HG02840 (cell line): Measurements from ENCODE around the gene PTCRA.
"Not testable (repeated sequence)": the region's sequence is repeated elsewhere in the genome, so short reads cannot be mapped to it uniquely, and the experiment has no call there.

Source experiments
- ATAC-seq: cut with Tn5 transposase; IDR thresholded peaks from one replicate; pipeline ENCODE4 v1.9.1; 2021; ENCODE audit warnings: mild to moderate bottlenecking, moderate library complexity, moderate number of reproducible peaks; ENCODE audit not compliant: unreplicated experiment, low FRiP score

The PTCRA gene, protein sequence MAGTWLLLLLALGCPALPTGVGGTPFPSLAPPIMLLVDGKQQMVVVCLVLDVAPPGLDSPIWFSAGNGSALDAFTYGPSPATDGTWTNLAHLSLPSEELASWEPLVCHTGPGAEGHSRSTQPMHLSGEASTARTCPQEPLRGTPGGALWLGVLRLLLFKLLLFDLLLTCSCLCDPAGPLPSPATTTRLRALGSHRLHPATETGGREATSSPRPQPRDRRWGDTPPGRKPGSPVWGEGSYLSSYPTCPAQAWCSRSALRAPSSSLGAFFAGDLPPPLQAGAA

DNA sequence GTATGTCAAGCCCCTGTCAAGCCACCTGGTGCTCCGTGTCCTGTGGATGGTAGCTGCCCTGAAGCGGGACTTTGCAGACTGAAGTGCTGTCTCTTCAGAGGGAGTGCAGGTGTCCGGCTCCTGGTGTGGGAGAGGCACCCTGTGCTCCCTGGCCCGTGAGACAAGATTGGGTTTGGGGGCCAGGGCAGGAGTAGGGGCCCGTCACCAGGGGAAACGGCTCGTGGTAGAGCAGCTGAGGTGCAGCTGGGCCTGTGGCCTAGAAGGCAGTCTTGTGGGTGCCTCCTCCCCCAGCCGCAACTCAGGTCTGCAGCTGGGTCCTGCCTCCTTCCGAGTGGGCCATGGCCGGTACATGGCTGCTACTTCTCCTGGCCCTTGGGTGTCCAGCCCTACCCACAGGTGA, at the start of gene PTCRA:
PTCRA (plus strand) TSS at position 322 of the 400 bp plus-strand sequence; CDS start at position 339, 17 bp downstream.
- no peak for ATAC-seq

DNA sequence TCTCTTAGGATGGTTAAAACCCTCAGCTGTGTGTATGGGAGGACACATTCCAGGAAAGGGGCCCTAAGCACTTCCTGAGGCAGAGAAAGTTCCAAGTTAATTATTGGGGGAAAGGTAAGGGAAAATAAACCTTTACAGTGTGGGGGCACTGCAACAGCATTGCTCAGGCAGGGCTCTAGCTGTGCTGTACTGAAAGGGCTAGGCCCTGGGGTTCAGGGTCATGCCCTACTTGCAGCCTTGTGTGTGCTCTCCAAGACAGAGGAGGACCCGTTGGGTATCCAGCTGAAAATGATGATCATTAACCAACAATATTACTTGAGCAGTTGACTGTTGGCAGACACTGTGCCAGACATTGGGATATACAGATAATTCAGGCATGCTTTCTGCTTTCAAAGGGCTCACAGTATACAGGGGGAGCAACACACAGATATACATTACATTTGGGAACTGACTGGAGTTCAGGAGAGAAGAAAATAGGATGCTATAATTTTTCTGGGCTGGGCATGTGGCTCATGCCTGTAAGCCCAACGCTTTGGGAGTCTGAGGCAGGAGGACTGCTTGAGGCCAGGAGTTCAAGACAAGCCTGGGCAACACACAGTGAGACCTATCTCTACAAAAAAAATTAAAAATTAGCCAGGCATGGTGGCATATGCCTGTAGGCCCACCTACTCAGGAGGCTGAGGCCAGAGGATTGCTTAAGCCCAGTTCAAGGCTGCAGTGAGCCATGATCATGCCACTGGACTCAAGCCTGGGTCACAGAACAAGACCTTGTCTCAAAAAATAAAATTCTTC, 45.5 kb upstream of the PTCRA start:
- no peak for ATAC-seq

DNA sequence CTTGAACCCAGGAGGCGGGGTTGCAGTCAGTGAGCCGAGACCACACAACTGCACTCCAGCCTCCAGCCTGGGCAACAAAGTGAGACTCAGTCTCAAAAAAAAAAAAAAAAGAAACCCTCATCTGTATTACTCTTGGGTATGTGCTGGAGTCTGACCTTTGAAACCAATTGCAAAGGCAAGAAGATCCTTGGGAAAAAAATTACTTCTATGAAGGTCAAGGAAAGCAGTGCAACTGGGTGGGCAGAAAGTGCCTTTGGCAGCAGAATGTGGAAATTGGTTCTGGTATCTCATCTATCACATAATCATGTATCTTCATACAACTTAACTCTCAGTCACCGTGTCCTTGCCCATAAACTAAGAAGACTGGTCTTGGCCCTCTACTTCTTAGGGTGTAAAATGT, 44.1 kb upstream of the PTCRA start:
- ATAC-seq = no peak

DNA sequence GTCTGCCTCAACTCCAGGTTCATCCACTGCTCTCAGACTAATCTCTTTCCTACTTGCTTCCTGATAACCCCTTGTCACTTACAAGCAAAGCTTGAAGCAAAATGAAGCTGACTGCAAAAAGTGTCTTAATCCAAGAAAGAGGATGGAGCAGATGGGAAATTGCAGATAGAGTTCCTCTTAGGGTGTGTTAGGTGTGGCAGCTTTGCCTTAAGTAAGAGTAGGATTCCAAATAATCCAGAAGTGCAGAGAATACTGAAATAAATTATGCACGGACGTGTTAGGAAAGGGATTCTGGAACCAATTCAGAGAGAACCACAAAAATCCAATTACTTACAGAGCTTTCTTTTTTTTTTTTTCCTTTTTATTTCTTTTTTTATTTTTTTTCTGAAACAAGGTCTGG, 42.5 kb upstream of the PTCRA start:
- no peak for ATAC-seq

DNA sequence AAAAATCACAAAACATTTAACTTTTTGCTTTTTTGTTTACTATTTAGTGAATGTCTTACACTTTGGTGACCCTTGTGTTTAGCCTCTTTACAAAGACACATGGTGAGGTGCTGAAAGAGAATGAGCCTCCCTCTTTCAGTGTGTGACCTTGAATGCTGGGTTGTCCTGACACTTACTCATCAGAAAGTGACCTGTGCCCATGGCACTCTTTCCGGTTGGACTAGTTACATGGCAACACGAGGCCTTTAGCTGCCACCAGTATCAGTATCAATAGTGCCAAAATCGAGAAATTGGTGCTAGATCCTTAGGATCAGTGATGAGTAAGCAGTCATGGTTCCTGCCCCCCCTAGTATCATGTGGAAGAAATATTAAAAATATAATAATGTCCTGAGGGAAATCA, 38.2 kb upstream of the PTCRA start:
- no peak for ATAC-seq

DNA sequence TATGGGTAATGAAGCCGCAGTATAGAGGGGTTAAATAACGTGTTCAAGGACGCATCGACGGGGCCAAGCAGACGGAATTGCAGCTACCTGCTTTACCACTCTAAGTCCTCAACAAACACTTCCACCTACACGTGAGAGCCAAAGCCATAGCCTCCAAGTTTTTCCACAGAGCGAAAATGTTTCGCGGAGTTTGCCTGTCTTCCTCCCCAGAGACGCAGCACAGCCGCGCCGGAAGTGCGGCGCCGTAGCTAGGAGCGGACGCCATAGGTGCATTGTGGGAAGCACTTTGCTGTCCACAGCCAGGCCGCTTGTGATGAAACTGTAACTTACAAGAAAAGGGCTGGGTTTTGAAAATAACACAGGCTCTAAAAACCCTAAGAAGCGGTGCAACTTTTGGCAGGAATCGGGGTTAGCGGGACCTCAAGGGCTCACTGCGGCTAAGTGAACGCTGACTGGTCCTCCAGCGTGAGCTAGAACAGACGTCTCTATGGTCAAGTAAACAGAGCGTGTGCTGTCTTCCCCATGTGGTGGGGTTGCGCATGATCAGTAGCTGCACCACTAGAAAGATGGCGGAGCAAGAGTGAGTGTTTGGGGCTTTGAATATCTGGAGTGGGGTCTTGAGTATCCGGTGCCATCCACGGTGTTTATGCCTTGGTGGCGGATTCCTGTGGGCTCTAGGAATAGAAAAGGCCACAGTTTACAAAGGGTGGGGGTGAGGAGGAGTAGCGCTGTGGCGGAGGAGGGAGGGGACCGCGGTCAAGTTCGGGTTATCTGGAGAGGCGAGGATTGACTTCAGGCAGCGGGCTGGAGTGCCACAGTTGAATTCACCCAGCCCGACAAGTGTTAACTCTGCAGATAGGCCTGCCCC, 36.2 kb upstream of the PTCRA start, which contains the start of gene RPL7L1:
RPL7L1 (plus strand) TSS at position 245 of the 868 bp plus-strand sequence; CDS start at position 540, 295 bp downstream.
- peak; percentile 87 for ATAC-seq

DNA sequence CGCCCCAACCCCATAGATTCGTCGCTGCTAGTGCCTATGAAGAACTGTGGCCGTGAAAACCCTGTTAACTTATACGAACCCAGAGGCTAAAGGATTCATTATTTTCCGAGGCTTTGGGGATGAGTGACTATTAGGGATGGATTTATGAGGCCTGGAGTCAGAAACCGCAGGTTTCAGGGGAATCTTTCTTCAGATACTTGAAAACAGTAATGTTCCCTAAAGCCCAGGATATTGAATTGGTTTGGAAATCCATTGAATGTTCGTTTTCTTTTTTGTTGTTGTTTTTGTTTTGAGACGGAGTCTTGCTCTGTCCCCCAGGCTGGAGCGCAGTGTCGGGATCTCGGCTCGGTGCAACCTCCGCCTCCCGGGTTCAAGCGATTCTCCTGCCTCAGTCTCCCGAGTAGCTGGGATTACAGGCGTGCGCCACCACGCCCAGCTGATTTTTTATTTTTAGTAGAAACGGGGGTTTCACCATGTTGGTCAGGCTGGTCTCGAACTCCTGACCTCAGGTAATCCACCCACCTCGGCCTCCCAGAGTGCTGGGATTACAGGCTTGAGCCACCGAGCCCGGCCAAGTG, 35.5 kb upstream of the PTCRA start:
- not testable (repeated sequence) for ATAC-seq

DNA sequence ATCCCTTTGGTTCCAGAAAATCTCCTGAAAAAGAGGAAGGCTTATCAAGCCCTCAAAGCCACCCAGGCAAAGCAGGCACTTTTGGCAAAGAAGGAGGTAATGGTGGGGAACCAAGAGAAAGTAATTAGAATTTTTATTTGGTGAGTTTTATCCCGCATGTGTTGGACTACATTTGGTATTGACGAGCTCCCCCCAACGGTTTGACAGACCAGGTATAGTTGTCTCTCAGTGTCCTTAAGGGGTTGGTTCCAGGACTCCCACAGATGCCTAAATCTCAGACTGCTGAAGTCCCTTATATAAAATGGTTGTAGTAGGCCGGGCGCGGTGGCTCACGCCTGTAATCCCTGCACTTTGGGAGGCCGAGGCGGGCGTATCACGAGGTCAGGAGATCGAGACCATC, 35.0 kb upstream of the PTCRA start:
- not testable (repeated sequence) for ATAC-seq

DNA sequence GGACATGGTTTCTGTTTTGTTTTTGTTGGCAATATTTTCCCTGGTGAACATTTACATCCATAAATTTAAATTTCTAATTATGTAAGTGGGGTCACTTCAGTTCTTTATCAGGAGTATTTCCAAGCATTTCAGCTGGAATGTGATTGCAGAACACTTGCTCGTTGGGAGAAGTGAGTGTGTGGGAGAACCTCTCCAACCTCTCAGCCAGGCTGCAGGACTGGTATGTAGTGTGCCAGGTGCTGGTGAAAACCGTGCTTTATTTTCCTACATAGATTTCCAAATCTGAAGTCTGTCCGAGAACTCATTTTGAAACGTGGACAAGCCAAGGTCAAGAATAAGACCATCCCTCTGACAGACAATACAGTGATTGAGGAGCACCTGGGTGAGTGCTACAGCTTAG, 30.2 kb upstream of the PTCRA start:
- no peak for ATAC-seq

DNA sequence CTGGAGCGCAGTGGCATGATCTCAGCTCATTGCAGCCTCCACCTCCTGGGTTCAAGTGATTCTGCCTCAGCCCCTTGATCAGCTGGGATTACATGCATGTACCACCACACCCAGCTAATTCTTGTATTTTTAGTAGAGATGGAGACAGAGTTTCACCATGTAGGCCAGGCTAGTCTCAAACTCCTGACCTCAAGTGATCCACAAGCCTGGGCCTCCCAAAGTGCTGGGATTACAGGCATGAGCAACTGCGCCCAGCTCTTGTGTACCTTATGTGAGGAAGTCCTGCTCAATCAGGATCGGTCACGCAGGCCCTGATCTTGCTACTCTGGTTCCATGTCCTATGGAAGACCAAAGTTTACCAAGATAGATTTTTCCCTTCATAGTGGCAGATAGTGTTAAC, 27.7 kb upstream of the PTCRA start:
- ATAC-seq = not testable (repeated sequence)

DNA sequence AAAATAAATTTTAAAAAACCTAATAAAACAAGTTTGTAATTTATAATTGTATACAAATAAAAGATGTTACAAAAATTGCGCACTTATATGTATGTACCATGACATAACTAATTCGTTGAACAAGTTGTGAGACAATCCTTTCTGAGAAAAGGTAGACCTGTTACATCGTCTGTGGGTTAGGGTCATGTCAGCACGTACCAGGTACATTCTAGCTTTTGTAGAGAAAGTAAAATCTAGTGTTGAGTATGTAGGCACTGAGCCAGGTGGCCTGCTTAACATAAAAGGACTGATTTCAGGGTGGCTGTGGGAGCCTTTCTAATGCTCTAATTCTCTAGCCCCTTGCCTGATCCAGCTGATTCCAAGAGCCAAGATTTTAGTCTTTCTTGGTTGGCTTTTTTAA, 26.0 kb upstream of the PTCRA start:
- no peak for ATAC-seq

DNA sequence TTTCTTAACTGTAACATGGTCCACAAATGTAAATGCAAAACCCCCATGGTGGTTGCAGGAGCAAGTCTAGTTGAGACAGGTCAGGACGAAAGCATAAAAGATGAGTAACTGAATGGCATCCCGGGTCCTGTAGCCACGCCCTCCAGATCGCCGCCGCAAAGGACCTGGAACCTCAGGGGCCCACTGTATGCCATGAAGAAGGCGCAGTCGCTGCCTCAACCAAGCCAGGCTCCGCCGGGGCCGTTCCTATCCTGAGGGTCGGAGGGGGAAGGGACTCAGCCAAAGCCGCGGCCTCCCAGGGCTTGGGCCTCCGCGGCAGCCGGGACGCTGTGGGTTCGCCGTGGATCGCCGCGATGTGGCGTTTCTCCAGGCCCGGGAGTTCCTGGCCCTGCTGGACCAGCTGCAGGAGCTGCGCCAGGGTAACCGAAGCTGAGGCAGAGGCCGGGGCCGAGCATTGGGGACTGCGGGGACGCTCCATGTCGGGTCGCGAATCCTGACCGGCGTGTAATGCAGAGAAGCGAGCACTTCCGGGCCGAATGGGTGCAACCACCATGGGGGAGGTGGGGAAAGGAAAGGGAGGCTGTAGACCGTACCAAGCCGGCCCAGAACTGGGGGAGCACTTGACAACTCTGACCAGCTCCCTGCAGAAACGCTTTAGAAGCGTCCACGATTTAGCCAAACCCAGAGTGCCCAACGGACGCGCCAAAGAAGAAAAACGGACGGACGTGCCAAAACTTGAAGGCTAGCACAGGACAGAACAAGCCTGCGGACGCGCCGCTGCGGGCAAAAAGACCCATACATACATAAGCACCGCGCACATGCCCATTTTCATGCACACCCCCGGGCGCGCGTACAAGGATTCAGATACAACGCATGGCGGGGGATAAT, 25.3 kb upstream of the PTCRA start:
- peak; percentile 91 for ATAC-seq

DNA sequence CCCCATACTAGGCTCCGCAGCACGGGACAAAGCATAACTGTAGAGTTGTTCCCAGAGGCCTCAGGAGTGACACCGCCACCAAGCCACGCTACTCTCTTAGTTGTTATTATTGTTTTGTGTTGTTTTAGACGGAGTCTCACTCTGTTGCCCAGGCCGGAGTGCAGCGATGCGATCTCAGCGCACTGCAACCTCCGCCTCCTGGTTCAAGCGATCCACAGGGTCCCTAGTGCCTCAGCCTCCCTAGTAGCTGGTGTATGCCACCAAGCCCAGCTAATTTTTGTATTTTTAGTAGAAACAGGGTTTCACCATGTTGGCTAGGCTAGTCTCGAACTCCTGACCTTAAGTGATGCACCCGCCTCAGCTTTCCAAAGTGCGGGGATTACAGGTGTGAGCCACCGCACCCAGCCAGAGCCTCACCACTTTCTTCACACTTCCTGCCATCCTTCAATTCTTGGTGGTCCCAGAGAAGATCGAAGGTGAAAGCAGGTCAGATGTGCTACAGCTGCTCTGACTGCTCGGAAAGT, 24.6 kb upstream of the PTCRA start:
- ATAC-seq = no peak

DNA sequence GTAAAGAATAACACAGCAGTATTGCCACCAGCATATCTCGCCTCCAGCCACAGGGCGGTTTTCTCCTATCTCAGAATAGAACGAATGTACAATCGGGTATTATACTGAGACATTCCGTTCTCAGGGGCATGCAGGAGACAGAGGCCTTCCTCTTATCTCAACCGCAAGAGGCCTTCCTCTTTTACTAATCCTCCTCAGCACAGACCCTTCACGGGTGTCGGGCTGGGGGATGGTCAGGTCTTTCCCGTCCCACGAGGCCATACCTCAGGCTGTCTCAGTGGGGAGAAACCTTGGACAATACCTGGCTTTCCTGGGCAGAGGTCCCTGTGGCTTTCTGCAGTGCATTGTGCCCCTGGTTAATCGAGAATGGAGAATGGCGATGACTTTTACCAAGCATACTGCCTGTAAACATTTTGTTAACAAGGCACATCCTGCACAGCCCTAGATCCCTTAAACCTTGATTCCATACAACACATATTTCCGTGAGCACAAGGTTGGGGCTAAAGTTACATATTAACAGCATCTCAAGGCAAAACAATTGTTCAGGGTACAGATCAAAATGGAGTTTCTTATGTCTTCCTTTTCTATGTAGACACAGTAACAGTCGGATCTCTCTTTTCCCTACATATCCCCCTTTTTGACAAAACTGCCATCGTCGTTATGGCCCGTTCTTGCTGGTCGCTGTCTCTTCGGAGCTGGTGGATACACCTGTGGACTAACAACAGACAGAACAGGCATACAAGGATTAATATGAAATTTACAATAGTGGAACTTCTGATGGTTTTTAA, 21.6 kb upstream of the PTCRA start:
- ATAC-seq = not testable (repeated sequence)

DNA sequence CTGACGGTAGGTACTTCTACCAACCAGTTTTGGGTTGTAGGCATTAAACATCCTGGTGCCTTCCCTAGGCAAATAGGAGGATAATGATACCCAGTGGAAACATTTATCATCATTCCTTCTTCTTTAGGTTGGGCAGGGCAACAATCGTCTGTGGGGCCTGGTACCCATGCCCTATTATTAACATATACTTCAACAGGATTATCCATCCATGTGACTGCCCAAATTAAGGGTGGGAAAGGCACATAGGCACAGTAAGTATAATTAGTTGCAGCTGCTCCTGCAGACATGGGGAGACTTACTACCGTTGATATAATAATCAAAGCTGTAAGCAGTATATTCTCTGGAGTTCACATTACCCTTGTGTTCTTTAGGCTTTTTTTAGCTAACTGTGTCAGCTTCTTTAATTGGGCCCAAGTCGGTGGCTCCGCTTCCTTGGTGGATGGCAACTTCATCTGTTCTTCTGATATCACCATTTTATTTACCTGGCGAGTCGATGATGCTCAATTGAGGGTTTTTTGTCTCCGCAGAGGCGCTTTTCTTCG, 19.6 kb upstream of the PTCRA start:
- ATAC-seq = no peak

DNA sequence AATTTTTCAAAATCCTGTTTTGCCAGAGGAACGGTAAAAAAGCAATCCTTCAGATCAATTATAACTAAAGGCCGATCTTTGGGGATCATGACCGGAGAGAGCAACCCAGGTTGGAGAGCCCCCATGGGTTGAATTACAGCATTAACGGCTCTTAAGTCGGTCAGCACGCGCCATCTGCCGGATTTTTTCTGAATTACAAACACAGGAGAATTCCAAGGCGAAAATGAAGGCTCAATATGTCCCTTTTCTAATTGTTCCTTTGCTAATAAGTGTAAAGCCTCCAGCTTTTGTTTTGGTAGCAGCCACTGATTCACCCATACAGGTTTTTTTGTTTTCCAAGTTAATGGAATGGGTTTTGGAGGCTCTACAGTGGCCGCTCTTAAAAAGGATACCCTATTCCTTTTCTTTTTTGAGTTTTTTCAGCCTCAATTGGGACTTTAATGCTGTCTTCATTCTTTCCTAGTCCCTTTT, 16.9 kb upstream of the PTCRA start:
- ATAC-seq = no peak

DNA sequence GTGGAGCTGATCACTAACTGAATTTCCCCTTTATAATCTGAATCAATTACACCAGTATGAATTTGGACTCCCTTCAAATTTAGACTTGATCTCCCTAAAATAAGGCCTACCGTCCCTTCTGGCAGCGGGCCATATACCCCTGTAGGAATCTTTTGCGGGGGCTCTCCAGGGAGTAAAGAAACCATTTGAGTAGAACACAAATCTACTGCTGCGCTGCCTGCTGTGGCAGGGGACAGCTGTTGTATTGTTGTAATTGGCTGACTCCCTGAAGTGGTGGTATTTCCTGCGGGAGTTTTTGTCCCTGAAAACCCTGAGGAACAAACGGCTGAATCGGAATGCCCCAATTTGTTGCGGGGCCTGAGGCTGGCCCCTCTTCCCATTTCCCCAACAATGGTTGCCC, 16.0 kb upstream of the PTCRA start:
- no peak for ATAC-seq

DNA sequence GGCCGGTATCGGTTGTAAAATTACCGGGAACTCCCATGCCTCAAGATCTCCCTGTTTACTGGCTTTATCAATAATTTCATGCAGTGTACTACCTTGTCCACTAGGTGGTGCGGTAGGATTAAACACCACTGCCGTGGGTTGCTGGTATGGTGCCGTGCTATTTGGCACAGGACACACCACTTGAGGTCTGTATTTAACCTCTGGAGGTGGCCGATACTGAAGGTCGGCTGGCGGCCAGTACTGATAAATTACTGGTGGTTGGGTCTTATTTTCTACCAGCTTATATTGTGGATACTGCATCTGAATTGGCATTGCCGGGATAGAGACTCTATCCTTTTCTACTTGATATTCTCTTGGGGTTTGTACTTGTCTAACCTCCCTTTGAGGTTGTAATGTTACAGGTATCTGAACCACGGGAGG, 14.3 kb upstream of the PTCRA start:
- no peak for ATAC-seq
